Hematopoietic multipotent progenitor cell treated with erythropoietin and hydrocortisone succinate and interleukin-3 and kit ligand, for 6 days (in vitro differentiated cells): Measurements from ENCODE around the gene GABRR3.
A peak's percentile ranks its signal among the peaks of the same experiment; 100 is the strongest.

Source experiments
- DNase-seq: peaks from one replicate; pipeline ENCODE4 v3.0.0-alpha.2; 2015

GABRR3 gene

GRCh38 chr3:97988784-97989568 lies 46.1 kb downstream of the GABRR3 start:
- no peak for DNase-seq

GRCh38 chr3:97987306-97987705 lies 47.8 kb downstream of the GABRR3 start:
- DNase-seq, result no peak

DNA sequence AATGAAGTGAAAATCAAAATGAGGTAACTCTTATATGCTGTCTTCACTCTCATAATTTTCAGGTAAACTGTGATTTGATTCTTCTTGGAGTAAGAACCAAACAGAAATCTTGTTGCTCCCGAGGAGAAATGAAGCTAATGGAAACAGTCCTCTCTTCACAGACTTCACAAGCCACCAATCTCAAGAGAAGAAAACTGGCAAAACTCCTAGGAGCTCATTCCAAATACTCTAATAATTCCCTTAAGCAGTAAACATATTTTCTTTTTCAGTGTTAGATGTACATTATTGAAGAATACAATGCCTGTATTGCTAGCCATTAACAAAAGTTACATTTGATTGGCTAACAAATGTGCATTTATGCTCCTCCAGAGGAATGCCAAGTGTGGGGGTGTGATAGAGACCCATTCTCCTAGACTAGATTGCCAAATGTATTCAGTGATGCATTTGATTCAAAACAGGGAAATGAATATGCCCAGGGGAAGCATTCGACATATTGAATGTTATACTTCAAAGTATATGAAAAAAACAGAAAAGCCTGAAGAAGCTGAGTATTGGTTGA lies 51.1 kb downstream of the GABRR3 start:
- DNase-seq, result no peak

DNA sequence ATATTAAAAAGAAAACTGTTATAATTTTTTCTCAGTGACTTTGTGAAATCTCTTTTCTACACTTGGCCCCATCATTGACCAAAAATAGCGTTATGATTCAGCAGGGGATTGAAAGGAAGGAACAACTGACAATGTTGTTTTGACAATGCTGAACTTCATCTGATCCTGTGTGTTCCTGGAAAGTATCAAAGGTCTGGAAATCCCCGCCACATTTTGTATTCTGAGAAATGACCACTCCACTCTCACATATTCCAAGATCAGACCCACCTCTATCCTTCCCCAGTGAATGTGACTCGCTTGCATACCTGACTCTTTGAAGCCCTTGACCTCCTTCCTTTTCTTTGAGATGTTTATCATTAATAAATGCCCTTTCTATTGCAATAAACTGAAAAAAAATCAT lies 53.2 kb downstream of the GABRR3 start:
- DNase-seq, result no peak

DNA sequence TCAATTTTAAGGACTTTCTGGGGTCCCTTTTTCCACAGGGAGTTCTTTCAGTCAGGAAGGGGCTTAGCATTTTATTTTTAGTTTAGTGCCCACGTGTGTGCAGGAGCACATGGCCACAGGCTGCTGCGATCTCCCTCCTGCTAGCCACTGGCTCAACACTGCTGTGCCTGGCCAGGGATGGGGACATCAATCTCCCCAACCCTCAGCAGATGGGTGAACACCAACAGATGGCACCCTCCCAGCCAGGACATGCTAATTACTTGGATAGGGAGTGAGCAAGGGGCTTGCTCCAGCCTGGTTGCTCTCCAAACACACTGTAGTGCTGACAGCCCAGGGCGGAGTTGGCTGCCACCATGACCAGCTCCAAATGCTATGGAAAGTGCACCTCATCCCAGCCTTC lies 55.5 kb downstream of the GABRR3 start:
- DNase-seq, result no peak

DNA sequence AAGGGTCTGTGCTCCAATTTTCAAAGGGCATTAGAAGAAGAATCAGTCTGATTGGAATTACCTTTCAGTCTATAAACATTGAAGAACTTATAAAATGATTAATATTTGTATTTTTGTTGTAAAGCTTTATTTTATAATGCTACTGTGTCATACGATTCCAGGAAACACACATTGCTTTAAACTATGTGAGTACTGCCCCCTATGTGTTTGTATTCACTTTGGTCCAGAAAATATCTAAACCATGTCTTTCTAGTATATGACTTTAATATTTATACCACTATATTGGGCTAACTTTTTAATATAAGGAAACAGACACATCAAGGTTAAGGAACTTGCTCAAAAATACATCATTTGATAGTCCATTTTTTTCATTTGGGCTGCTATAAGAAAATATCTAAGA lies 59.6 kb downstream of the GABRR3 start:
- no peak for DNase-seq

DNA sequence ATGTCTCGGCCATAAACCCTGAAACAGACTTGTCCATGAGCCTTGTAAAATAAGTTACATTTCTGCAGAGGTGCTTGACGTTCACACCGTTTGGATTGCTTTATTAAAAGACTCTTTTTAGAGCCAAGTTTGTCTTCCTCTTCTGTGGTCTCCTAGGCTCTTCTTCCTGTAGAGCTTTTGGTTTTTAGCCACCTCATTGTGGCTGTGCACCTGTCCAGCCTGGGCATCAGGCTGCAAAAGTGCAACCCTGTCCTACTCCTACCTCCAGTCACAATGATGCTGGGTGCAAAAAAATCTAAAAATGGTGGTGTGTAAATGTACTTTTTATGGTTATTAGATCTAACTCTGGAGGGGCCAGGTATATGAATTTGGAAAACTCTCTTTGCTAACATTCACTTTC lies 60.1 kb downstream of the GABRR3 start:
- no peak for DNase-seq

GRCh38 chr3:97972976-97973375 lies 62.1 kb downstream of the GABRR3 start:
- no peak for DNase-seq

GRCh38 chr3:97971679-97972567 lies 63.2 kb downstream of the GABRR3 start, which contains the start of gene RIOX2:
RIOX2 (minus strand) TSS chr3:97972431; CDS start chr3:97967593, 4,838 bp downstream.
- DNase-seq, result peak; percentile 85

DNA sequence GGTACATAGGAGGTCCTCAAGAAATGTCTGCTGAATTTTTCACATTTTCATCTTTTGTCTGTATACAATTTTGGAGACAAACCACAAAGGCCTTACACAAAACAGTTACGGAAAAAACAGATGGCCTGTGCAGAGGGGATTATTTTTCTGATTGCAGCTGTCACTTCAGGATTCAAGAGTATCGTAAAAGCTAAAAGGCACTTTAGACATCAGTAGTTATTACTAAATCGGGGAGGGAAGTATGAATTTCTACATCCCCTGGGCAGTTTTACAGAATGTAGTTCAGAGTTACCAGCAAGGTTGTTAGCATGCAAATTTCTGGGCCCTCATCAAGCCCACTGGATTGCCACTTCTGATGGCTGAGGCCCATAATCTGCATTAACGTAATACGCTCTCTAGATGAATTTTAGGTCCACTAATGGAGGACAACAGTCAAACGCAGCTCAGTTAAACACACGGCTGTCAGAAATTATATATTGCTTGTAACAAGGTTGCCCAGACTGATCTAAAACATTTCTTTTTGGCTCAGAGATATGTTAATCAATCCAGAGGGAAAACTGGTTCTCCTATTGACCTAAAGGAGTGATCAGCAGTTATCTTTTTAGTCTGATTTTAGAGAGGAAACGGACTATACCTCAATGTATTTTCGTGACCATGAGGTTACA lies 64.0 kb downstream of the GABRR3 start:
- no peak for DNase-seq

- no peak for DNase-seq
Observed at GRCh38 chr3:97970156-97970555, 65.0 kb downstream of the GABRR3 start.

DNA sequence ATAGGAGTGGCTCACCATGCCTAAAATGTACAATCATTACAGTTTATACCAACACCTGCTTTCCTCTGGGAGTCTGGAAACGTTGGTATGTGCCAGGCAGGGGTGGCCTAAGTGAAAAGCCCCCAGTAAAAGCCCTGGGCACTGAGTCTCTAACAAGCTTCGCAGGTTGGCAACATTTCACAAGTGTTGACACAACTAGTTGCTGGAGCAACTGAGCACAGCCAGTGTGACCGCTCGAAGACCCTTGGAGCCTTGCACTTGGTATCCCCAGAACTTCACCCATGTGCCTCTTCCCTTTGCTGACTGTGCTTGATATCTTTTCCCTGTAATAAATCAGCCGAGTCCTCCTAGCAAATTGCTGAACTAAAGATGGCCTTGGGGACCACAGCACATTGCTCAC lies 65.6 kb downstream of the GABRR3 start:
- DNase-seq, result no peak

DNA sequence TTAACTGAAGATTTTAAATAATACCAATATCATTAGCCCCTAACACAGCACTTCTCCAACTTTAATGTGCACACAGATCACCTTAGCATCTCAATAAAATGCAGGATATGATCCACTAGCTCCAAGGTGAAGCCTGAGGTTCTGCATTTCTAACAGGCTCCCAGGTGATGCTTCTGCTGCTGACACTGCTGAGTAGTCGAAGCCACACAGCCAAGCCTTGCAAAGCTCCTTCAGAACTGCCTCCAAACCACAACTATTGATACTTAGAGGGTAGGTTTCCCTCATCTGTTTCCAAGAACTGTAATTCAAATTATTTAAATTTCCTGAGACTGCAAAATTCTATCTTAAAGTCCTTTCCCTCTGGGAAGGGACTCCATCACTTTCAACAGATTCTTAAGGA lies 66.7 kb downstream of the GABRR3 start:
- DNase-seq, result no peak

DNA sequence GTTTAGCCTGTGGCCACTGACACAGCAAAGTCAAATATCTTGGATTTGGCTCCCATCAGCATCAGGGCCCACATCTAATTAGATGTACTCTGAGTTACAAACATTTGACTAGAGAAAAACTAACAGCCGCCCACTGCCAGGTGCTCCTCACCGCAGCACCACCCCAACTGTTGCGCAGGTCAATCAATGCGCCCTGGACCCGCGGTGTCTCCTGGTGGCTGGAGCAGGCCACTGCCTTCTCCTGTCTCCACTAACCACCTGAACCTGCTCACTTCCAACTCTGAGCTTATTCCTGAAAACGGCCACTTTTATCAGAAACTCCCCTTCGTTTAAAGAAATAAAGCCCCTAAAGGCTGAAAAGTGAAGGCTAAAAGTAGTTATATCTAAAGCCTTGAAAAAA lies 67.1 kb downstream of the GABRR3 start:
- DNase-seq, result no peak

DNA sequence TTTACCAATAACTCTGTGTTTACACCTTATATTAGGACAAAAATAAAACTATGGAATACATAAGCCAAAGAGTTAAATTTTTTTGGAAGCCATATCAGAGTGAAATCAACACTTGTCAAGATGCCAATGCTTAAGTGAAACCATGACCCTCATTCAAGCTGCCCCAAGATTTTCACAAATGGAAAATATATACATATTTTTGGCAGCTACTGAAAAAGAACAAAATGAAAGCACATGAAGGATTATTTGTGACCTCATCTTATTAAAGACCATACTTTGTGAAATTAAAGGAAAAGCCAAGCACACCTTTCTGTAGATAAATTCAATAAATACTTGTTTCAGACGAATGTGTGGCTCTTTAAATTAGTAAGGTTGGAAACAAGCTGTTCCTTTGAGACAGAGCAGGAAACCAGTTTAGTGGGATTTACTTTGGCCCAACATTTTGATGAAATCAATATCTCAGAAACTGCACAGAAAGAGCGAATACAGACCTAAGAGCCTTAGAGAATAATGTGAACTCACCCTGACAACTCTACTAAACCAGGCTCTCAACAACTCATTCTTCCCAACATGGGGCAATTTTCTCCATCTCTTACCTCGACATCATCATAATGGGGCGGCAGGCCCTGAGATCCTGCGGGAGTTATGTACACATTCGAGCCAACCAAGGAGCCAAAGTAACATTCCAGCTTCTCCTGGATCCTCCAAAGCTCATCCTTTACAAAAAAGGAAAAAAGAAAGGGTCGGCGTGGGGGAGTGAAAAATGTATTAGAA lies 73.9 kb downstream of the GABRR3 start:
- DNase-seq, result no peak

GRCh38 chr3:97960551-97960950 lies 74.6 kb downstream of the GABRR3 start:
- DNase-seq, result no peak

GRCh38 chr3:97959872-97960271 lies 75.2 kb downstream of the GABRR3 start:
- DNase-seq, result no peak

- no peak for DNase-seq
Observed at GRCh38 chr3:97958796-97959195, 76.3 kb downstream of the GABRR3 start.

GRCh38 chr3:97958396-97958795 lies 76.7 kb downstream of the GABRR3 start:
- no peak for DNase-seq

DNA sequence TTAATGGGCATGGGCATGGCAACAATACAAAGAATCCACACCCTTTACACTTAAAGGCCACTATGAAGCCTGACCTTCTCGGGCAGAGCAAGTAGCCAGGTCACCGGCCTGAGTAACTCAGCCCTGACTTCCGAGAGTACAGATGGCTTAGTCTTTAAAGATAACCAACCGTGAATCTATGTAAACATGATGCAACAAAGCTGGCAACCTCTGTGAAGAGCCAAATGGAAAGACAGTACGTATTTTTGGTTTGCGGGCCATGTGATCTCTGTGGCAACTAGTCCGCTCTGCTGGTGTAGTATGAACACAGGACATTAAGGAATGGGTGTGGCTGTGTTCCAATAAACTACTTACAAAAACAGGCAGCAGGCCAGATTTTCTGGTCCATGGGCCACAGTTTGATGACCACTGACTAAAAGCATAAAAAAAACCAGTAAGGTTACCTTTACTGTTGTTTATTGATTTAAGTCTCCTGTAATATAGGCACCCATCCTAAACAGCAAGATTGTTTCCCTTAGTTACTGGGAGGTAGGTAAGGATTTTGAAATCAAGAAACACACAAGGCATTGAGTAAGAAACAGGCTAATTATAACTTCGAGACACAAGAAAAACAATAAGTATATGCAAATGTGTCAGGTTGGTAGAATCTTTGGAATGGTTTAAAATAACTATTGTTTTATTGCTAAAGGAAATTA lies 77.4 kb downstream of the GABRR3 start:
- DNase-seq, result no peak

DNA sequence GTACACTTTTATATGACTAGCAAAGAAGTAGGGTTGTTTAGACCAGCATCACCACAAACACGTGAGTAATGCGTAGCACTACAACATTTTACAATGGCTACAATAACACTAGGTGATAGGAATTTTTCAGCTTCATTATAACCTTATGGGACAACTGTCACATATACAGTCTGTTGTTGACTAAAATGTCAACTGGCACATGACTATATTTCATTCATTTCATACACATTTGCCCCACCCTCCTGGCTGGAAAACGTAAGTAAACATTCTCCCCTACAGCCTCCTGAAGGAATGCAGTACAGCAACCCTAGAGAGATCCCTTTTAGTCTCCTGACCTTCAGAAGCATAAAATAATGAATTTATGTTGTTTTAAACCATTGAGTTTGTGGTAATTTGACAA lies 79.1 kb downstream of the GABRR3 start:
- DNase-seq, result no peak
